Right ventricle myocardium inferior (tissue), 1 donor: ENCODE data around the gene GAMT. TPM values are rescaled to one million over a fixed set of nuclear protein-coding genes. Genes with fewer than 3 reads are reported as not detected.

Source experiments
- ATAC-seq: fragments of 200-7000 bp; cut with Tn5 transposase; one replicate; pipeline ENCODE4 v1.9.1; 2020; ENCODE audit warnings: mild to moderate bottlenecking, moderate library complexity
- DNase-seq: peaks from one replicate; pipeline ENCODE4 v3.0.0; 2021; ENCODE audit errors: missing footprints
- intact Hi-C: fragments of 100-400 bp; cut with DNase I; formaldehyde crosslinking; loops from one replicate; pipeline ENCODE4 v1.11.0; 2022
- total RNA-seq: library from RNA; stranded (reverse); fragmentation: NEBNext Ultra II Directional; extraction: Animal tissue kit (Norgen Biotek cat#: 25700); gene quantifications from one replicate; pipeline ENCODE4 v1.2.1, GENCODE V29; 2021
- donor health status: DM: no; HTN: yes; CAD: no; lungs with severe emphysema.

The GAMT gene
- total RNA-seq, 1 donor from 2014 or later: 85.8 TPM

GRCh38 chr19:1379961-1380489 is 21.3 kb downstream of the GAMT start:
- intact Hi-C loops: loop anchor here (5.0 to 10.0 kb wide), 2 partner anchors 103 to 355 kb away; partner anchors contain the start of genes CNN2, FAM174C, RNU6-2 and TMEM259
- DNase-seq (peak; percentile 45), ATAC-seq (no peak)

GRCh38 chr19:1379126-1379905 is 22.0 kb downstream of the GAMT start:
- no peak for ATAC-seq
- DNase-seq: peak; percentile 28
- intact Hi-C loops: no loop called here

DNA sequence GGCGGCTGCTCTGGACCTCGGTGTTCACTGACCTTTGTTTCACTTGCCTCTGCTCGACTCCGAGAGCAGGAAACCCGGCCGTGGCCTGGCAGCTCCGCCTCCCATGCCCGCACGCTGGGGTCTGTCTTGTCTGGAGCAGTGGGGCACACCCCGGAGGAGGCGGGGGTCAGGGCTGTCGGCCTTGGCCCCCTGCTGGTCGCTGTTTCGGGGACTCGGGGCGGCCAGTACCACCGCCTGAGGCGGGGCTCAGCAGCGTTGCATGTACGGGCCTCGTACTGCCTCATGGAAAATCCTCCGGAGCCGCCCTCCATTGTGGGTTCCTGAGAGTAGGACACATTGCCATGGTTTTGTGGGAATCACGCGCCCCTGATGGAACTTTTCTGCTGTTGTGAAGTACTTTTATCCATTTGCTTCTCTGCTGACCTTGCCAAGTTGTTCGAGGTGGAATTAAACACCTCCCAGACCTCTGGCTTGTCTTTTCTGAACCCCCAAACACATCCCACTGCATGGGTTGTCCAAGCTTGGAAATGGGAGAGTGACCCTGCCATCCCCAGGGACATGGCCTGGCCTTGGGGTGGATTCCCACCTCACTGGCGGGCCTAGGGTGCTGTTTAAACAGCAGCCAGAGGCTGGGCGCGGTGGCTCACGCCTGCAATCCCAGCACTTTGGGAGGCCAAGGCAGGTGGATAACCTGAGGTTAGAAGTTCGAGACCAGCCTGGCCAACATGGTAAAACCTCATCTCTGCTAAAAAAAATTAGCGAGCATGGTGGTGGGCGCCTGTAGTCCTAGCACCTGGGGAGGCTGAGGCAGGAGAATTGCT is 23.2 kb downstream of the GAMT start:
- peak; percentile 50 for DNase-seq
- ATAC-seq: no peak
- intact Hi-C loops: no loop called here

DNA sequence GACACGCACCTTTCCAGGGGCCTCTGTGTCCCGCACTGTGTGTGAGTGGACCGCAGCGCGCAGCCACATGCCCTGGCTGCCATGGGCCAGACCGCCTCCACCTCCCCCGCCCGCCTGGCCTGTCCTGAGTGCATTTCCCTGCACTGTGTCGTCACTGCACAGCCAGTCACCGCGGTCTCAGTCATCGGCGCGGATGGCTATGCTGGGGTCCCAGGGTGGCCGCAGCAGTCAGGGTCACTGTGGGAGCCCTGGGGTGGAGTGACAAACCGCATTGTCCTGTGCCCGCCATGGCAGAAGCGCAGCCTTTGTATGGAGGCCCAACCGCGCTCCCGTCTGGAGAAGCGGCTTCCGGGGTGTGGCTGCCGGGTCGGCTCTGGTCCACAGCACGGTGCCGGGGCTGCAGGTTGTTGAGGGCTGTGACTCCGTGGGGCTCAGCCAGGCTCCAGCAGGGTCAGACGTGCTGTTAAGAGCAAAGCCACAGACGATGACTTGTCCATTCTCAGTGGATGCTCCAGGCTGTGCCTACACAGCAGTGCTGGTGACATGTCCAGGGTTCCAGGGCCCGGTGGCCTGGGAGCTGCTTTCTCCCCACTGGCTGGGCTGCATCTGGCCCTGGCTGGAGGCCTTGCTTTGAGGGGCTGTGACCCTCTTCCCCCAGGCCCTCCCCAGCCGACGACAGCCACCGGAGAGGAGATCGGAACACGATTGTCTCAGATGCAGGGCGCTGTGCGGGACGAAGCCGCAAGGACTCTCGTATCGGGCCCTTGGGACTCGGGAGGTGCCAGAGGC is 24.0 kb downstream of the GAMT start:
- peak; percentile 48 for DNase-seq
- intact Hi-C loops: no loop called here
- no peak for ATAC-seq

DNA sequence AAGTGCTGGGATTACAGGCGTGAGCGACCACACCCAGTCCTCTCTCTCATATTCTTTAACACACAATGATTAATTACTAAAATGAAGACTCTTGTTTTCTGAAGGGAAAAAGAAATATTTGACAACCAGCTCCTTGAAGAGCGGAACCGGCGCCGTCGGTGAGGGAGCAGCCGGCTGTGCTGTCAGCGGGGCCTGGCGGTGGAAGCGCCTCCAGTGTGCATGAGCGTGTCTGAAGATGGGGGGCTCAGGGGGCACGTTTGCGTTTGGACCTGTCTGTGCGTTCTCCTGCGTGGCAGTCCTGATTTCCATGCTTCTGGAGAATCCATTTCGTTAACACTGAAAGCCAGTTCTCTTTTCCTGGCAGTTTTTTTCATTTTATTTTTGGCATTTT is 24.9 kb downstream of the GAMT start:
- ATAC-seq (no peak), DNase-seq (peak; percentile 62)
- intact Hi-C loops: no loop called here

DNA sequence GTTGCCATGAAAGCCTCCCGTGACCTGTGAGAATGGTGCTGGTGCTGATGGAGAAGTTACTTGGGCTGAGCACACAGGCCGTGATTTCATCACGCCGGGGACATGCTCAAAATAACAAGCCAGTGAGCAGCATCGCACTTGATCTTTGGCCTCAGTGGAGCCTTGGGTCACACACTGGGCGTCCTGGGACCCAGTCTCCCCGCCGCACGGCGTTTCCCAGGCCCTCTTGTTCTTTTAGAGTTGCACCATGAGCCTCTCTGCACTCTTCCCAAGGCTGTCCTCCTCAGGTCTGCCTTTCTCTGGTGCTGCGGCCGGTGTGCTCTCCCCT is 27.1 kb downstream of the GAMT start:
- ATAC-seq (peak; percentile 23), DNase-seq (peak; percentile 63)
- intact Hi-C loops: no loop called here

DNA sequence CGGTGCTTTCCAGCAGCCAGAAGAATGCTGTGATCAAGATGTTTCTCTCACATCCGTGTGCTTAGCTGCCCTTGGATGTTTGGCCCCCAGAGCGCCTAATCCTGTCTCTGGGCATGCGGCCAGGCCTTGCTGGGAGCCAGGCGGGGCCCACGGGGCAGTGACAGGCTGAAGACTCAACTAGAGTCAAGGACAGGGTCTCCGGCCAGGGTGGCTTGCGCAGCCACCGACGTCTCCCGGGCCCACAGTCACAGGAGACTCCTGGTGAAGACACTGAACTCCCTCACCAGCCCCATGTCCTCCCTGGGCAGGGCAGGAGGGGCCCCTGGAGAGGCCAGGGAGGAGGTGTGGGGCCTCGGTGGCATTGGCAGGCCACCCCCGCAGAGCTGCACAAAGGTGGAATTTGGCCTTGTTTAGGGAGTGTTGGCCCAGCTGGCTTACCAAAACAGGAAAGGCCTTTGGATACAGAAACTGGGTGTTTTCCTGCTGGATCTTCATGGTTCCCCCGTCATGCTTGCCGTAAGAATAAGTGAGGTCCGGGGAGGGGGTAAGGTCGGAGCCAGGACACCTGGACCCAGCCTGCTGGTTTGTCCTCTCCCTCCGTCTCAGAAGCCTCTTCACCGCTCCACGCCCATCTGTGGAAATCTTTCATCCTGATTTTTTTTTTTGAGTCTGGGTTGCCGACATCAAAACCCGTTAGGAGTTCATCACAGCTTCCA is 27.6 kb downstream of the GAMT start:
- DNase-seq (peak; percentile 87), ATAC-seq (peak; percentile 78)
- intact Hi-C loops: no loop called here

DNA sequence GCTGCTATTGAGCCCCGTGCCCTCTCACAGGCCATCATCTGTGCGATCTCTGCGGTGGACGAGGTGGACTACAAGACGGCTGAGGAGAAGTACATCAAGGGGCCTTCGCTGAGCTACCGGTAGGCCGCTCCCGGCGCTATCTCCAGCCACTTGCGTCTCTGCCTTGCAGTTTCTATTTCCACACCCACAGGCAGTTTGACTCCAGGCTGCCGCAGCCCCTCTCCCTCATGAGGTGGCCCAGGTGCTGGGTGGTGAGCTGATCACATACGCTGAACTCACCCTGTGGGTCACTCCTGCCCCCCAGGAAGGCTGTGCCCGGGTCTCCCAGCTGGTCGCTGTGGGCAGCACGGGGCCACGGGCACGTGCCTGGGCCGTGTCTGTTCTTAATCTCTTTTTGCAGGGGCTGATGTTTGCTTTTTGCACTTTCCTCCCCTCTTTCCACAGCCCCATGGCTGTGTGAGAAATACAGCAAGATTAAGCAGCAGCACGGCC is 28.3 kb downstream of the GAMT start:
- intact Hi-C loops: no loop called here
- peak; percentile 8 for ATAC-seq
- DNase-seq: peak; percentile 35

- no peak for ATAC-seq
- intact Hi-C loops: no loop called here
- peak; percentile 59 for DNase-seq
Observed at GRCh38 chr19:1370579-1371361, 30.6 kb downstream of the GAMT start.

DNA sequence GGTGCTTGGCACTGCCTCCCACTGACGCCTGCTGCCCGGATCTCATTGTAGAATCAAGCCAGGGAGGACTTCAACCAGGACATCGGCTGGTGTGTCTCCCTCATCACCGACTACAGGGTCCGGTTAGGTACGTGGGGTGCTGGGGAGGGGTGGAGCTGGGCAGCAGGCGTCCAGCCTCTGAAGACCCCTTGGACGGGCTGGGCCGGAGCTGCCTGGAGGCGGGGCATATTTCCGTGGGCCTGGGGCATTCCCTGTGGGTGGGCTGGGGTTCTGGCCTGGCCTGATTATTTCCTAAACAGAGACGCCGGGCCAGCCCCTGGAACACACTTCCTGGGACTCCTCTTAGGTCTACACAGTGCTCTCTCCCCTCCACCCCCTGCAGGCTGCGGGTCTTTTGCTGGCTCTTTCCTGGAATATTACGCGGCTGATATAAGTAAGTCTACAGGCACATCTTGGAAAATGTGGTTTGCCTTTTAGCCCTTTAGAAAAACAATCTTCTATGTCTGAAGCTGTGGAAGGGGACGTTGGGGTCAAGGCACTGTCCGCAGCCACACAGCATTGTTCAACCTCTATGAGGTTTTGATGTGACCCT is 32.0 kb downstream of the GAMT start:
- intact Hi-C loops: no loop called here
- DNase-seq: peak; percentile 33
- ATAC-seq: no peak

- DNase-seq: peak; percentile 27
- intact Hi-C loops: no loop called here
- no peak for ATAC-seq
Observed at GRCh38 chr19:1366899-1367870, 34.2 kb downstream of the GAMT start.

DNA sequence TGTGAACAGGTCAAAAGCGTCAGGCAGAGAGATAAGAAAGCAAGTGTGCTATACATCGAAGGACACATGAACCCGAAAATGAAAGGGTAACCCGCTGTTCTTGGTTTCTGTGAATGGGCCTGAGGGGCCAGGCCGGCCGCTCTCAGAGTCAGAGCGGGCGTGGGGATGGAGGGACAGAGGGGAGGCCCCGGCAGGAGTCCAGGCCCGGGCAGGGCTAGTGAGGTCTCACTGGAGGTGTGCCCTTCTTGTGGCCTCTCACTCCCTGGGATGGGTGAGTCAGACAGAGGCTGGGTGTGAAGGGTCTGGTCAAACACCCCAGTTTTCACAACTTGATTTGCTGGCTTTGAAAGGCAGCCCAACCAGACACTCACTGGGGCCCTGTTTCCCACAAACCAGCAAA is 35.0 kb downstream of the GAMT start:
- ATAC-seq: no peak
- intact Hi-C loops: no loop called here
- DNase-seq: peak; percentile 44

DNA sequence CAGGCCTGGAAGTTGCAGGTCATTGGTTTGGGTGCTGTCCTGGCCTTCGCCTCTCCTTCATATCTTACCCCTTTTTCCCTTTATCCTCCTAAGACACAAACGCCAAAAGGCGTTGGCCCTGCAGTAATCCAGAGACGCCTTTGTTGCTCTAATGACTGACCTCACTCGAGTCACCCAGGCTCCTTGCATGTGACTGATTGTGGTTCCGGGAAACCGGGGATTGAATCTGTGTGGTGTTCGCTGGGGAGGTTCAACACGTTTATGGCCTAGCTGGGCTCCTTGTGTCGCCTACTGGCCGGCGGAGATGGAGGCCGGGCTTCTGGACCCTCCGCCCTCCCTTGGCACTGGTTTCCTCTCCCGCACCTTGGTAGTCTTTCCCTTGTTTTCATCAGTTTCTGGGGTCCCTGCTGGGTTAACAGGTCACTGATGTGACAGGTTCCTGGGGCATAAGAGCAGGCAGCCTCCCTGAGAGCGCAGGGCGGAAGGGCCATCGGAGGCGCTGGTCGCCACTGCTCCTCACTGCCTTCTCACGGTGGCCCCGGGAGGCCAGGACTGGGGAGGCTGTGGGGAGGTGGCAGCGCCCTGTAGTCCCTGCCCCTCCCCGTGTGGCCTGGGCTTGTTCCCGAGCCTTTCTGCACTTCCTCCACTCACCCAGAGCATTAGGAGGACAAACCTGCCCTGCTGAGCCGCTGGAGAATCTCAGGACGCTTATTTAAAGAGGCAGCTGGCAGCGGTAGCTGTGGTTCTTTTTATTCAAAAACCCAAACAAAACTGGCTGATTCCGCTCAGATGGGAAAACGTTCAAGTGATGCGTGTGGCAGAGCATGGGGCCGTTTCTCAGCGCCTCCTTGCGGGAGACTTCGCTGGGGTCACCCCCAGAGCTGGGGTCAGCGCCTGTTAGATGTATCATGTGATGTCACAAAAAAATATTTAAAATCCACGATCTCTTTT is 35.7 kb downstream of the GAMT start:
- DNase-seq: peak; percentile 14

GRCh38 chr19:1364070-1364704 is 37.2 kb downstream of the GAMT start:
- peak; percentile 7 for DNase-seq
- intact Hi-C loops: no loop called here
- ATAC-seq: no peak

More for the DNA sequence above, 35.7 kb downstream of the GAMT start:
- no peak for ATAC-seq
- intact Hi-C loops: no loop called here

- ATAC-seq: no peak
- DNase-seq: no peak
- intact Hi-C loops: no loop called here
Observed at GRCh38 chr19:1363599-1363998, 37.7 kb downstream of the GAMT start.
